ENCODE results near the gene CDKN2B-AS1. TPM values are rescaled to one million over a fixed set of nuclear protein-coding genes. Genes with fewer than 3 reads are reported as not detected.
A peak's percentile ranks its signal among the peaks of the same experiment; 100 is the strongest.

The CDKN2B-AS1 gene
- total and polyA plus RNA-seq, 11 donors = 0.38 to 0.80 (median 0.54) TPM; not detected in 6

GRCh38 chr9:22046243-22046885 lies 51.8 kb downstream of the CDKN2B-AS1 start:
- intact Hi-C loops (cut with DNase I) = loop anchor here in 2 of 10 donors (10.0 kb wide), 2 partner anchors 188 to 232 kb away; no protein-coding TSS in a partner anchor
- no peaks in the 10 kb centered on the region for H3K36me3 ChIP-seq
- H3K9me3 ChIP-seq = no peaks in the 10 kb centered on the region
- H3K4me1 ChIP-seq = peaks cover 0 to 7% (median 0%) of the 10 kb centered on the region in 12 donors
- WGBS, 4 donors = 80 to 91% (median 88%) methylated on average over 1 of the region's 1 CpG
- TF ChIP-seq CTCF (IDR thresholded peaks at IDR 0.05) (no peak), POLR2A (IDR thresholded peaks at IDR 0.05) (no peak)
- H3K27me3 ChIP-seq = peaks cover 0 to 4% (median 0%) of the 10 kb centered on the region in 9 donors
- no peak overlapping the region for H3K4me3 ChIP-seq
- DNase-seq (no peak), ATAC-seq (no peak)
- H3K27ac ChIP-seq = no peak overlapping the region

GRCh38 chr9:22047596-22047995 lies 53.0 kb downstream of the CDKN2B-AS1 start:
- Histone ChIP-seq H3K4me3 (no peak overlapping the region), H3K9me3 (no peaks in the 10 kb centered on the region), H3K27me3 (peaks cover 0 to 4% (median 0%) of the 10 kb centered on the region in 9 donors), H3K4me1 (peaks cover 0 to 17% (median 0%) of the 10 kb centered on the region in 12 donors), H3K27ac (no peak overlapping the region), H3K36me3 (no peaks in the 10 kb centered on the region)
- 82 to 92% (median 87%) methylated on average over 2 of the region's 2 CpGs for WGBS, 4 donors
- DNase-seq = no peak
- intact Hi-C loops (cut with DNase I) = loop anchor here in 2 of 10 donors (10.0 kb wide), 2 partner anchors 187 to 233 kb away; no protein-coding TSS in a partner anchor
- no peak for ATAC-seq
- TF ChIP-seq CTCF (IDR thresholded peaks at IDR 0.05) (no peak), POLR2A (IDR thresholded peaks at IDR 0.05) (no peak)

- DNase-seq (no peak), ATAC-seq (no peak)
- Histone ChIP-seq H3K36me3 (no peaks in the 10 kb centered on the region), H3K4me1 (peaks cover 0 to 25% (median 0%) of the 10 kb centered on the region in 12 donors), H3K4me3 (no peak overlapping the region), H3K27ac (no peak overlapping the region), H3K9me3 (no peaks in the 10 kb centered on the region), H3K27me3 (peaks cover 0 to 4% (median 0%) of the 10 kb centered on the region in 9 donors)
- intact Hi-C loops (cut with DNase I) = loop anchor here in 2 of 10 donors (10.0 kb wide), 2 partner anchors 185 to 235 kb away; no protein-coding TSS in a partner anchor
- WGBS, 4 donors = 92 to 100% (median 99%) methylated on average over 1 of the region's 1 CpG
- TF ChIP-seq POLR2A (IDR thresholded peaks at IDR 0.05) (no peak), CTCF (IDR thresholded peaks at IDR 0.05) (no peak)
Observed at GRCh38 chr9:22049411-22049810, 54.8 kb downstream of the CDKN2B-AS1 start.

- H3K27me3 ChIP-seq = peaks cover 0 to 4% (median 0%) of the 10 kb centered on the region in 9 donors
- intact Hi-C loops (cut with DNase I) = loop anchor here in 1 of 10 donors (5.0 to 10.0 kb wide), 2 partner anchors 56 to 186 kb away; partner anchors contain the start of genes CDKN2A and CDKN2B-AS1
- 63 to 70% (median 68%) methylated on average over 4 of the region's 4 CpGs for WGBS, 4 donors
- TF ChIP-seq POLR2A (IDR thresholded peaks at IDR 0.05) = no peak
- no peak for TF ChIP-seq CTCF (IDR thresholded peaks at IDR 0.05)
- H3K9me3 ChIP-seq = no peaks in the 10 kb centered on the region
- H3K27ac ChIP-seq = peak overlapping the region in 1 of 12 donors; percentile 2
- no peak for DNase-seq
- ATAC-seq = peak in 1 of 4 donors; percentile 34
- H3K36me3 ChIP-seq = no peaks in the 10 kb centered on the region
- H3K4me3 ChIP-seq = no peak overlapping the region
- H3K4me1 ChIP-seq = peaks cover 0 to 25% (median 0%) of the 10 kb centered on the region in 12 donors
Observed at GRCh38 chr9:22050924-22051323, 56.3 kb downstream of the CDKN2B-AS1 start.
